ENCODE measurements around the gene NOC2L. TPM values are rescaled to one million over a fixed set of nuclear protein-coding genes. Genes with fewer than 3 reads are reported as not detected.

NOC2L gene
- total RNA-seq, 1 donor from 2014 or later: 46.5 TPM

DNA sequence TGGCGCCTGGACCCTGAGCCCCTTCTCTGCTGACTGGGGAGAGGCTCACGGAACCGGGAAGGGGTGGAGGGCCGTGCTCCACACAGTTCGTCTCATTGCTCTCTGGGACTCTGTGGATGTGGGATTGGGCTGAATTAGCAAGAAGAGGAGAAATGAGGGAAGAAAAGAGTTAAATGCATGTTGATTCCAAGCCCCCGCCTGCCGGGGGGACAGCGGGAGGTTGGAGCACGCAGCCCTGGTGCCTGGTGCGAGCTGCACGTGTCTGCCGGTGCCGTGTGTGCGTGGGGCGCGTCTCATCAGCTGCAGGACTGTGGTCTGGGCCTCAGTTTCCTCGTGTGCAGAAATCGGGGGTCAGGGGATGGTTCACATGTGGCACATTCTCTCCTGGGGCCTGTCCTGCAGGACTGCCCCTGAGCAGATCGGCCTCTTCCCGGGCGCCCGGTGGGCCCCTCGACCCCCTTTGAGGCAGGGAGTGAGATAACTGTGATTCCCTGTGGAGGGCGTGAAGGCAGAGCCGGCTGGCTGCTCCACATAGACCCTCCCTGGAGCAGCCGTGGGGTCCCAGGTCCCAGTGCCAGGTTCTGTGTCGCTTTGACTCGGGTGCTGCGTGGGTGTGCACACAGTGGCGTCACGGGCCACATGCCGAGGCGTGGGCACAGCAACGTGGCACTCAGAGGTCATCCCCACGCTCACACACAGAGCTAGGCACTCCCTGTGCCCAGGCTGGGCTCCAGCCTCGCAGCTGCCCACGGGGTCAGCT, 23.9 kb downstream of the NOC2L start:
- Histone ChIP-seq H3K4me3 (no peak overlapping the region), H3K4me1 (peaks cover 12% of the 10 kb centered on the region), H3K27ac (no peak overlapping the region), H3K36me3 (no peaks in the 10 kb centered on the region), H3K9me3 (no peaks in the 10 kb centered on the region), H3K27me3 (ENCODE audit: low read depth) (peaks cover 77% of the 10 kb centered on the region)
- intact Hi-C loops (cut with DNase I): no loop called here
- no peak for ATAC-seq
- DNase-seq: no peak
- TF ChIP-seq CTCF (IDR thresholded peaks at IDR 0.05): no peak

GRCh38 chr1:933603-933940, 25.5 kb downstream of the NOC2L start:
- H3K27me3 ChIP-seq (ENCODE audit: low read depth): peaks cover 64% of the 10 kb centered on the region
- intact Hi-C loops (cut with DNase I): no loop called here
- H3K4me1 ChIP-seq: peaks cover 5% of the 10 kb centered on the region
- H3K36me3 ChIP-seq: no peaks in the 10 kb centered on the region
- no peak overlapping the region for H3K27ac ChIP-seq
- DNase-seq (no peak), ATAC-seq (no peak)
- no peak overlapping the region for H3K4me3 ChIP-seq
- H3K9me3 ChIP-seq: no peaks in the 10 kb centered on the region
- no peak for TF ChIP-seq CTCF (IDR thresholded peaks at IDR 0.05)

DNA sequence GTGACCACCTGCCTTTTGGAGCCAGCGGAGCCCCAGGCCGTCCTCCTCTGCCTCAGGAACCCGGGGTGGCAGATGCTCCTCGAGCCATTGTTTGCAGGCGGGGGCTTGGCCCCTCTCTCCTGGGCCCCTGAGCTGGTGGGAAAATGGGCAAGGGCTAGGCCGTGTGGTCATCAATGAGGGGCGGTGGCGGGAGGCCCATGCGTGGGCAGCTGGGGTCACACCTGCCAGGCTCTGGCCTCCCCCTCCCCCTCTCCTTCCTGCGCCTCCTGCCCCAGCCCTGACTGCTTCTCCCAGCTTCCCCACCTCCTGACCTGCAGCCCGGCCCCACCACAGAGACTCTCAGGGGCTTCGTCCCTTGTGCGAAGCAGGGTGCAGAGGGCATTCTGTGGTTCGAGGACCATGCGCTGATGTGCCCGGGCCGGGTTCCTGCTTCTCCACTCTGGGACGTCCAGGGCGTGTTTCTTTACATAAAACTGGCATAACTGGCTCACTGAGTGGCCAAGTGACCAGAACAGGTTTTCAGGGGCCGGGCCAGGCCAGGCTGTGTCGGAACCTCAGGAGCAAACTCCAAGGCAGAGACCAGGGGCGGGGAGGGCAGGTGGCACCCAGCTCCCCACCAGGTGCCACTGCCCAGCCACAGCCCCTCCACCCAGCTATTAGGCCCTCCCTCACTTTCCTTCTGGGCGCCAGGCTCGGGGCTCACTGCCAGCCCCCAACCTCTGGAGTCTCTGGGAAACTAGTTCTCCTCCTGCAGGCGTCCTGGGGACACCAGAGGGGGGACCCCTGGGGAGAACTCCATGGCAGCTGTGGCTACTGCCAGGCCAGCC, 26.1 kb downstream of the NOC2L start:
- H3K27me3 ChIP-seq (ENCODE audit: low read depth): peaks cover 58% of the 10 kb centered on the region

DNA sequence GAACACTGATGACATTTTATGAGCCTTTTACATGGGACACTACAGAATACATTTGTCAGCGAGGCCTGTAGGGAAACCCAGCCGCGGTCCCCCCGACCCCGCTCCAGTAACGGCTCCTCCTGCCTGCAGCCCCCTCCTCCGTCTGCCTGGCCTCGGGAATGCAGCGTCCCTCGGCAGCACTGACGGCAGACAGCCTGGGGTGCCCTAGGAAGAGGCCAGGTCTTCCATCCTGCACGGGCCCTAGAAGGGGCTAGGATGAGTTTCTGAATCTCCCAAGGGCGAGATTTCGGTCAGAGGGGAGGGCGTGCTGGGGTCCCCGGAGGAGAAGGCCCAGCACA, 26.9 kb downstream of the NOC2L start:
- Histone ChIP-seq H3K27me3 (ENCODE audit: low read depth) (peaks cover 56% of the 10 kb centered on the region), H3K9me3 (no peaks in the 10 kb centered on the region), H3K27ac (no peak overlapping the region), H3K4me1 (peaks cover 5% of the 10 kb centered on the region), H3K4me3 (no peak overlapping the region), H3K36me3 (no peaks in the 10 kb centered on the region)
- intact Hi-C loops (cut with DNase I): no loop called here
- no peak for TF ChIP-seq CTCF (IDR thresholded peaks at IDR 0.05)
- ATAC-seq (no peak), DNase-seq (no peak)

More for the DNA sequence above, 26.1 kb downstream of the NOC2L start:
- no peaks in the 10 kb centered on the region for H3K9me3 ChIP-seq
- no peak overlapping the region for H3K4me3 ChIP-seq
- peak; percentile 84 to 85 for ATAC-seq
- peak; percentile 86 for DNase-seq
- intact Hi-C loops (cut with DNase I): no loop called here
- no peak for TF ChIP-seq CTCF (IDR thresholded peaks at IDR 0.05)
- H3K36me3 ChIP-seq: no peaks in the 10 kb centered on the region
- H3K27ac ChIP-seq: no peak overlapping the region
- peaks cover 5% of the 10 kb centered on the region for H3K4me1 ChIP-seq

DNA sequence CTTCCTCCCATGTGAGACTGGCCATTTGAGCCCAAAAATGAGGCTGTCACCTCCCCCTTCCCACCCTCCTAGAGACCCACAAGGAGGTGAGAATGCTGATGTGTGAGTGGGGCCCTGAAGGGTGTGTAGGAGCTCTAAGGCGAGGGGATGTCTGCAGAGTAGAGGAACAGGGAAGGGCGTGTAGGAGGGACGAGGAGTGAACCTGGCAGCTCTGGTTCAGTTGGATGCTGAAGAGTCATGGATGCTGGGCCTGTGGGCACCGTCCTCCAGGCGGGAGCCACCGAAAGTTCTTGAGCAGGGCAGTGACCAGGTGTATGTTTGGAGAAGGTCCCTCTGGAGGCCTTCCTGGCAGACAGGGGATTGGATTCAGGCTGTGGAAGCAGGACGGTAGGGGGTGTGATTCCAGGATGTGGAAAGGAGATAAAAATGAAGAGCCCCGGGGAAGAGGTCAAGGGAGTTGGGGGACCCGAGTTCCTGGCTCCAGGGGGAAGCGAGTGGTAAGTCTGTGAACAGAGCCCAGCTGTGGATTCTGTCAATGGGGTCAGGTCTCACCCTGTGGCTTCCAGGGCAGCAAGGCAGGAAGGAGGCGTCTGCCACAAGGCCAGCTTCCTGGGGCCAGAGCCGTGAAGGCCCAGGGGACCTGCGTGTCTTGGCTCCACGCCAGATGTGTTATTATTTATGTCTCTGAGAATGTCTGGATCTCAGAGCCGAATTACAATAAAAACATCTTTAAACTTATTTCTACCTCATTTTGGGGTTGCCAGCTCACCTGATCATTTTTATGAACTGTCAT, 27.5 kb downstream of the NOC2L start:
- no peak for ATAC-seq
- Histone ChIP-seq H3K4me3 (no peak overlapping the region), H3K27me3 (ENCODE audit: low read depth) (peaks cover 56% of the 10 kb centered on the region), H3K4me1 (peaks cover 5% of the 10 kb centered on the region), H3K27ac (no peak overlapping the region), H3K36me3 (no peaks in the 10 kb centered on the region), H3K9me3 (no peaks in the 10 kb centered on the region)
- no peak for TF ChIP-seq CTCF (IDR thresholded peaks at IDR 0.05)
- DNase-seq: no peak
- intact Hi-C loops (cut with DNase I): no loop called here
